ENCODE data around the gene BACE1-AS.

DNA sequence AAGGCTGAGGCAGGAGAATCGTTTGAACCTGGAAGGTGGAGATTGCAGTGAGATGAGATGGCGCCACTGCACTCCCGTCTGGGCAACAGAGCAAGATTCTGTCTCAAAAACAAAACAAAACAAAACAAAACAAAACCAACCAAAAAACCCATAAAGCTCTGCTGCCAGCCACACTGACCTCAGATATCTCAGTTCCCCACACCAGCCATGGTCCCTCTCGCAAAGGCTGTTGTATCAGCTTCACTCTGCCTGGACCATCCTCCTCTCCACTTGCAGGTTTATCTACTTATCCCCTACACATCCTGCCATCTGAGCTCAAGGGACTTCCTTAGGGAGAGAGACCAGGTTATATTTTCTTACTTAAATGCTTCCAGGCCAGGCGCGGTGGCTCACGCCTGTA is 11.1 kb downstream of the BACE1-AS start:
- TF ChIP-seq, protein P1, sequence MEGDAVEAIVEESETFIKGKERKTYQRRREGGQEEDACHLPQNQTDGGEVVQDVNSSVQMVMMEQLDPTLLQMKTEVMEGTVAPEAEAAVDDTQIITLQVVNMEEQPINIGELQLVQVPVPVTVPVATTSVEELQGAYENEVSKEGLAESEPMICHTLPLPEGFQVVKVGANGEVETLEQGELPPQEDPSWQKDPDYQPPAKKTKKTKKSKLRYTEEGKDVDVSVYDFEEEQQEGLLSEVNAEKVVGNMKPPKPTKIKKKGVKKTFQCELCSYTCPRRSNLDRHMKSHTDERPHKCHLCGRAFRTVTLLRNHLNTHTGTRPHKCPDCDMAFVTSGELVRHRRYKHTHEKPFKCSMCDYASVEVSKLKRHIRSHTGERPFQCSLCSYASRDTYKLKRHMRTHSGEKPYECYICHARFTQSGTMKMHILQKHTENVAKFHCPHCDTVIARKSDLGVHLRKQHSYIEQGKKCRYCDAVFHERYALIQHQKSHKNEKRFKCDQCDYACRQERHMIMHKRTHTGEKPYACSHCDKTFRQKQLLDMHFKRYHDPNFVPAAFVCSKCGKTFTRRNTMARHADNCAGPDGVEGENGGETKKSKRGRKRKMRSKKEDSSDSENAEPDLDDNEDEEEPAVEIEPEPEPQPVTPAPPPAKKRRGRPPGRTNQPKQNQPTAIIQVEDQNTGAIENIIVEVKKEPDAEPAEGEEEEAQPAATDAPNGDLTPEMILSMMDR (IDR thresholded peaks at IDR 0.05; ENCODE audit: poor library complexity) = no peak
- TF ChIP-seq EZH2 (IDR thresholded peaks at IDR 0.05; ENCODE audit: borderline replicate concordance) (no peak), EZH2phosphoT487 (IDR thresholded peaks at IDR 0.05; ENCODE audit: low read depth, severe bottlenecking, unreplicated experiment) (no peak)
